Measurements from ENCODE around the gene KIF14.
A peak's percentile ranks its signal among the peaks of the same experiment; 100 is the strongest.

The KIF14 gene

GRCh38 chr1:200620273-200621131 is at the start of gene KIF14:
TSS of gene KIF14 (minus strand) at chr1:200620751. CDS start at chr1:200618723, 2,028 bp downstream.
- peak; percentile 74 for DNase-seq (ENCODE audit: extremely low read depth, low read depth)
- H3K4me3 ChIP-seq (replicated peaks; ENCODE audit: low read depth, low read length), result peak within 1 kb of the TSS; percentile 78
- TF ChIP-seq CTCF (IDR thresholded peaks at IDR 0.05; ENCODE audit: low read depth, low read length, missing control alignments), result no peak

- H3K4me3 ChIP-seq (replicated peaks; ENCODE audit: low read depth, low read length), result peak within 1 kb of the TSS; percentile 68
- TF ChIP-seq CTCF (IDR thresholded peaks at IDR 0.05; ENCODE audit: low read depth, low read length, missing control alignments), result no peak
- peak; percentile 91 for DNase-seq (ENCODE audit: extremely low read depth, low read depth)
Measured at GRCh38 chr1:200669314-200670241, 49.0 kb upstream of the KIF14 start, which contains the start of gene DDX59. TSS of gene DDX59 (minus strand) at chr1:200669907. CDS start at chr1:200666740, 3,167 bp downstream.

- TF ChIP-seq CTCF (IDR thresholded peaks at IDR 0.05; ENCODE audit: low read depth, low read length, missing control alignments), result no peak
- H3K4me3 ChIP-seq (replicated peaks; ENCODE audit: low read depth, low read length), result peak overlapping the region; percentile 68
- DNase-seq (ENCODE audit: extremely low read depth, low read depth), result no peak
Measured at GRCh38 chr1:200668514-200669313, 48.2 kb upstream of the KIF14 start.

- H3K4me3 ChIP-seq (replicated peaks; ENCODE audit: low read depth, low read length), result no peak overlapping the region
- DNase-seq (ENCODE audit: extremely low read depth, low read depth), result no peak
- no peak for TF ChIP-seq CTCF (IDR thresholded peaks at IDR 0.05; ENCODE audit: low read depth, low read length, missing control alignments)
Measured at GRCh38 chr1:200666309-200666708, 45.8 kb upstream of the KIF14 start.

- TF ChIP-seq CTCF (IDR thresholded peaks at IDR 0.05; ENCODE audit: low read depth, low read length, missing control alignments), result no peak
- DNase-seq (ENCODE audit: extremely low read depth, low read depth), result no peak
- H3K4me3 ChIP-seq (replicated peaks; ENCODE audit: low read depth, low read length), result no peak overlapping the region
Measured at GRCh38 chr1:200665861-200666260, 45.3 kb upstream of the KIF14 start.

GRCh38 chr1:200660719-200661118 is 40.2 kb upstream of the KIF14 start:
- H3K4me3 ChIP-seq (replicated peaks; ENCODE audit: low read depth, low read length), result no peak overlapping the region
- no peak for DNase-seq (ENCODE audit: extremely low read depth, low read depth)
- no peak for TF ChIP-seq CTCF (IDR thresholded peaks at IDR 0.05; ENCODE audit: low read depth, low read length, missing control alignments)
